GM19467 (cell line): ENCODE data around the gene LRRC8A.
"Not testable (repeated sequence)": the region's sequence is repeated elsewhere in the genome, so short reads cannot be mapped to it uniquely, and the experiment has no call there.

Experiments used
- ATAC-seq: cut with Tn5 transposase; IDR thresholded peaks from one replicate; pipeline ENCODE4 v1.9.1; 2021; ENCODE audit warnings: mild to moderate bottlenecking, moderate library complexity; ENCODE audit not compliant: unreplicated experiment

Gene LRRC8A

DNA sequence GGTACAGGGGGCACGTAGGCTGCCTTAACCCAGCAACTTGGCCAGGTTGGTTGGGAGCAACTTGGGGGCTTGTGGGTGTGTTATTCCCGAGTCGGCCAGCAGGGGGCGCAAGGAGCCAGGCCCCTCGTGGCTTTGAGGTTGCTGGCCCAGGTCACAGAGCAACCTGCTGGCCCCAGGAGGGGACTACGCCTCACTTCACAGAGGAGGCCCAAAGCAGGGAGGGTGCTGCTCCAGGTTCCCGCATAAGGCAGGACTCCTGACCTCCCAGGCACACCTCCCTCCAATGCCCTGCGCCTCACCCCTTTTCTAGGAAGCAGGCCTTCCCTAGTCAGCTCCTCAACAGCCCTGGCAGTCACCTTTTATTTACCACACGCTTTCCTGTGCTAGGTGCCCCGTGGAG lies 18.3 kb upstream of the LRRC8A start:
- ATAC-seq = no peak

DNA sequence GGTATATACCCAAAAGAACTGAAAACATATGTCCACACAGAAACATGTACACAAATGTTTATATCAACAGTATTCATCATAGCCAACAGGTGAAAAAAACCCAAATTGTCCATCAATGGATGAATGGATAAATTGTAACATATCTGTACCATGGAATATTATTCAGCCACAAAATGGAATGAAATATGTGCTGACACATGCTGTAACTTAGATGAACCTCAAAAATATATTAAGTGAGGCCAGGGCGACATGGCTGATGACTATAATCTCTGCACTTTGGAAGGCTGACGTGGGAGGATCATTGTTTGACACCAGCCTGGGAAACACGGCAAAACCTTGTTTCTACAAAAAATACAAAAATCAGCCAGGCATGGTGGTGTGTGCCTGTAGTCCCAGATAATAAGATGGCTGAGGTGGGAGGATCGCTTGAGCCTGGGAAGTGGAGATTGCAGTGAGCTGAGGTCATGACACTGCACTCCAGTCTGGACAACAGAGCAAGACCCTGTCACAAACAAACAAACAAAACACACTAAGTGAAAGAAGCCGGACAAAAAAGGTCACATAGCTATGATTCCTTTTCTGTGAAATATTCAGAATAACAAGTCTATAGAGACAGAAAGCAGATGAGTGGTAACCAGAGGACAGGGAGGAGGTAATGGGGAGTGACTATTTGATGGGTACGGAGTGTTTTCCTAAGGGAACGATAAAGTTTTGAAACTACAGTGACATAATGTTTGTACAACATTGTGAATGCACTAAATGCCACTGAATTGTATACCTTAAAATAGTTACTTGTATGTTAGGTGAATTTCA lies 11.6 kb upstream of the LRRC8A start:
- ATAC-seq = no peak

DNA sequence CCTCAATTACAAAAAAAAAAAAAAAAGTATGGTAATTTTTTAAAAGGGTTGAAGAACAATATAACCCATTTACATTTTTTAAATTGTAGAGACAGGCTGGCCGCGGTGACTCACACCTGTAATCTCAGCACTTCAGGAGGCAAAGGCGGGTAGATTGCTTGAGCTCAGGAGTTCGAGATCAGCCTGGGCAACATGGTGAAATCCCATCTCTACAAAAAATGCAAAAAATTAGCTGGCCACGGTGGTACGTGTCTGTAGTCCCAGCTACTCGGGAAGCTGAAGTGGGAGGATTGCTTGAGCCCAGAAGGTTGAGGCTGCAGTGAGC lies 11.0 kb upstream of the LRRC8A start:
- not testable (repeated sequence) for ATAC-seq

DNA sequence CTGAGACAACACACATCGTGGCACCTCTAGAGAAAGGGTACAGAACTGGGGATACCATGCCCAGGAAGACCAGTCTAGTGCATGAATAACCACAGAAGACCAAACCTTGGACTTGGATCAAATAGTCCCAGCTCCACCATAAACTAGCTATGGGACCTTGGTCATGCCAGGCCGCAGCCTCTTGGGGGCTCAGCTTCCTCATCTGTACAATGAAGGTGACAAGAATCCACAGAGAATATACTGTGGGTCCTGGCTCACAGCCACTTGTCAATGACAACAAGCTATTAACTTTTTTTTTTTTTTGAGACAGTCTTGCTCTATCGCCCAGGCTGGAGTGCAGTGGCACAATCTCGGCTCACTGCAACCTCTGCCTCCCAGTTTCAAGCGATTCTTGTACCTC lies 4.1 kb upstream of the LRRC8A start:
- ATAC-seq = no peak

DNA sequence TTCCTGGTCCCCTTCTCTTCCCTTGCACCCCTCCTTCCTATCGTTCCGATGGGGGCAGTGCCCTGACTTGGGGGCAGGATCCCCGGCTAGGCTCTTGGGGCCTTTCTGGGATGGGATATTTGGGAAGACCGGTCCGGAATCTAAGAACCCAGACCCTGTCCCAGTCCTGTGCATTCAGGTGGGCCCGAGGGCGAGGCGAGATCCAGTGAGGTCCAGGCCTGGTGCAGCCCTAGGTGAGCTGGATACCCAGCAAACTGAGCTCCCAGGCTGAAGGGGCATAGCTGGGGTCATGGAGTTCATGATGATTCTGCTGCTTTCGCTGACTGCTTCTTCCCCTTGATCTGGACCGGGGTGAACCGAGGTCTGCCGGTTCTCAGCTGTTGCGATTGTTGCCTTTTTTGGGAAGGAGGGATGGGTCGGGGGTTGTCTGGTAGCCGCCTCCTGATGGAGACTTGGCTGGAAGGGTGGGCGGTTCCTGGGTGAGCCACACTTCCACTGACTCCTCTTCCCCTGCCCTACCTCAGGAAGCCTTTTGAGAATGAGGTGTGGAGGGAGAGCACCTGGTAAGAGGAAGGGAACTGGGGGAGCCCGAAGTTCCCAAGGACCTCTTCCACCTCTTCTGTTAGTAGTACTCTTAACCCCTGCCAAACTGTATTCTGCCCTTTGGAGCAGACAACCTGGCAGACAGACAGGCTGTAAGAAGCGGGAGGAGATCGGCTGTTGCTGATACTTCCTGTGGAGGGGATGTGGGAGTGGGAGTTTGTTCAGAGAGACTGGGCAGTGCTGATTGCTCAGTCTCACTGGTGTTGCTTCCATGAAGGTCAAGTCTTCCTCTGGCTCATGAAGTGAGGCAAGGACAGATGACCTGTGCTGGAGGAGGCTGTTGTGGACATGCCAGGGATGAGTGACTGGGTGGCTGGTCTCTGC lies 1.0 kb downstream of the LRRC8A start:
- ATAC-seq = no peak

DNA sequence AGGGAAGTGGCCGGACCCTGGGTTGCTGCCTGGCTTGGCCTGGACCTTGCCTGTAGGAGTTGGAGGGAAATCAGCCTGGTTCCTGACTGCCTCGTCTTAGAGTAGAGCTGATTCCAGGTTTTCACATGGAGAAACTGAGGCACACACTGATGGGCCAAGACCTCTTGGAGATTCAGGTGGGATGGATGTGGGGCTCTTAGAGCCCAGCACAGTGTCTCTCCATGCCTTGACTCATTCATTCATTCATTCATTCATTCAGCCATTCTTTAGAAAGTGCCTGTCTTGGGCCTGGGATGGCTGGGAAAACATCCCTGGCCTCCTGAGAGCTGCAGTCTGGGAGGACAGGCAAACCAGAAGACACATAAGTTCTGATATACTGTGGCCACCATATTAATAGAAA lies 2.2 kb downstream of the LRRC8A start:
- no peak for ATAC-seq

DNA sequence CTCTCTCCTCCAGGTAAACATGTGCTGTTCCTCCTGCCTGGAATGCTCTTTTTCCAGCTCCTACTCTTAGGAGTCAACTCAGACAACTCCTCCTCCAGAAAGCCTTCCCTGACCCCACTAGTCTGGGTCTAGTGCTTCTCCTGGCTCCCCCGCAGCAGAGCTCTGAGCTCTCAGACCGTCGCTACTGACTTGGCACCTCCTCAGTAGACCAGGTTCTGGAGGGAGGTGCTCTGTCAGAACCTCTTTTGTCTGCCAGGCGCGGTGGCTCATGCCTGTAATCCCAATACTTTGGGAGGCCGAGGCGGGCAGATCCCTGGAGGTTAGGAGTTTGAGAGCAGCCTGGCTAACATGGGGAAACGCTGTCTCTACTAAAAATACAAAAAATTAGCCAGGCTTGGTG lies 3.4 kb downstream of the LRRC8A start:
- no peak for ATAC-seq

DNA sequence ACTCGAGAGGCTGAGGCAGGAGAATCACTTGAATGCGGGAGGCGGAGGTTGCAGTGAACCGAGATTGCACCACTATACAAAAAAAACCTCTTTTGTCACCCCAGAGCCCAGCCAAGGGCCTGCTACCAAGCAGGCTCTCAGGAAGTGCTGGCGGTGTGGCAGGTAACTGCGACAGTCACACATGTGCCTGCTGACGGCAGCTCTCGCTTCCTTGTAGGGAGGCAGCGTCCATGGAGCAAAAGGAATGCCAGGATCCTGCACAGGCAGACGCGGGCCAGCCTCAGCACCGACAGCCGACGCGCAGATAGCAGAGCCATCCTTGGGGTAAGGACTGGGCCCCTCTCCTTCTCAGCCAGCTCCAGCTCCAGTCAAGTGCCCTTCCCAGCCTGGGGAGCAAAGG lies 3.9 kb downstream of the LRRC8A start:
- no peak for ATAC-seq

DNA sequence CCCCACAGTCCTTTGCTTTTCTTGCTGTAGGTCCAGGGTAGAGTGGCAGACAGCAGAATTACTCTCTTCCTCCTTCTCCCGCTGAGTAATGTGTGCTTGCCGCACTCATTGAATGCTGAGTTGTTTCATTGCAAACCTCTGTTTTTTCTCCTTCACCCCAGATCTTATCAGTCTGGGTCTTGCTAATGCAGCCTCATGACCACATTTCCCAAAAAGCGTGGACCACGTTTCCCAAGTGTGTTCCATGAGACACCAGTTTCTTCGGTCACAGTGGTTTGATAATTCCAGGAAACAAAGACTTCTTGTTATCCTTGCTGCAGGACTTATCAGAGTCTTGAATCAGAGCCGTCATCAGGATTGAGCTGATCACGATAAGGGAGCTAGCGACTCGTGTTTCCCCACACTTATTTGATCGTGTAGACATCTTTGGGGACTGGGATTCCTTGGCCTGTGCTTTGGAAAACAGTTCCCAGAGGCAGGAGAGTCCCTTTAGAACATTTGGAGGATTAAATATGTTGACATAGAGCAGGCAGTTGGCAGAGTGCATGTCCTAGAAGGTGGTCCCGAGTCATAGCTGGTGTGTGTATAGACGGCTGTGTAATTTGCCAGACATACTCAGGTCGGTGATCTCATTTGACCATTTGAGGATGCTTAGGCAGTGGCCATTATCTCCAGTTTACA lies 4.4 kb downstream of the LRRC8A start:
- ATAC-seq = no peak

DNA sequence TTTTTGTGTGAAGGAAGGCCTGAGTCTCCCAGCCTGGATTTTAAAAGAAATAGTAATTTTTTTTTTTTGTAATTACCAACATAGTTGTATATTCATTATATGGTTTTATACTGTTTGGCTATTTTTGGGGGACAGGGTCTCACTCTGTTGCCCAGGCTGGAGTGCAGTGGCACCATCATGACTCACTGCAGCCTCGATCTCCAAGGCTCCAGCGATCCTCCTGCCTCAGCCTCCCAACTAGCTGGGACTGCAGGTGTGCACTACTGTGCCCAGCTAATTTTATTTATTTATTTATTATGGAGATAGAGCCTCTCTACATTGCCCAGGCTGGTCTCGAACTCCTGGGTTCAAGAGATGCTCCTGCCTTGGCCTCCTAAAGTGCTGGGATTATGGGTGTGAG lies 5.1 kb downstream of the LRRC8A start:
- ATAC-seq = no peak

DNA sequence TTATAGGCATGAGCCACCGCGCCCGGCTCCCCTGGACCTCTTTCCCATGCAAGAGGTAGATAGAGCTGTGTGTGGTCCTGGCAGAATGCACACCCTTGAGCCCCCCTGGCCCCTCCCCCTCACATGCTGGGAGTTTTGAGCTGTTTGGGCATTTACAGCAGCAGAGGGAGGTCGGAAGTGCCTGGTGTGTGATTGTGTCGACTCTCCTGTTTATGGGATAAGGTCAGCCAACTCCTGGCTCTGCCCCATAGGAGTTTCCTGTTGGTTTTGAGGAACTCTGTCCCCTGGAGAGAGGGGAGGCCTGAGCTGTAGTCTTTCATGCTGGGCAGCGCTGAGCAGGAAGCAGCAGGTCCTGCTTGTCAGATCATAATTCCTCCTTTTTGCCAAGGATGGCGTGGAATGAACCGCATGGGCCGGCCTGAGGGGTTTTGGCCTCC lies 6.0 kb downstream of the LRRC8A start:
- no peak for ATAC-seq

DNA sequence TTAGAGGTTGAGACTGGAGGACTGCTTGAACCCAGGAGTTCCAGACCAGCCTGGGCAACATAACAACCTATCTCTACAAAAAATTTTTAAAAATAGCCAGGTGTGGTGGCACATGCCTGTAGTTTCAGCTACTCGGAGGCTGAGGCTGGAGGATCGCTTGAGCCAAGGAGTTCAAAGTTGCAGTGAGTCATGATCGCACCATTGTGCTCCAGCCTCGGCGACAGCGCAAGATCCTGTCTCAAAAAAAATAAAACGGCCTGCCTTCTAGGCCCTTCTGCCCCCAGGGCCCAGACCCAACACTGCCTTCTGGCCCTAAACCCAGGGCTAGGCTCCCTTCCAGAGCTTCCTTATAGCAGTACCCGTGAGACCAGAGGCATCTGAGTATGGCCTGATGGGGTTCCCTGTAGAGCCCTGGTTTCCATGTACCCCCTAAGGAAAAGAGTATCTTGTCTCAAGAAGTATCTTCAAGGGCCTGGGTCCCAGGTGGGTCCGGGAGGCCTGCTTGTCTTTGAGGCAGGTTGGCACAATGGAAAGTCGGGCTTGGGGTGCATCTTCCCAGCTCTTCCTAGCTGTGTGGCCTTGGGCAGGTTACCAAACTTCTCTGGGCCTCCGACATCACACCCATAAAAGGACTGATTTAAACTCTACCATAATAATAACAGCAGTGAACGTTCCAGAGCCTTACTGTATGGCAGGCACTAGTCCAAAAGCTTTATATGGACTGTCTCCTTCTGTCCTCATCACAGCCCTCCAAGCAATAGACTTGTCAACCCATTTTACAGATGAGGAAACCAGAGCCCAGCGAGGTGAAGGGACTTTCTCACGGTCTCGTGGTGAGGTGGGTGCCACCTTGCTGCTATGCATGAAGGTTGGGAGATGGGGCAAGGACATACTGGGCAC lies 9.6 kb downstream of the LRRC8A start:
- no peak for ATAC-seq

DNA sequence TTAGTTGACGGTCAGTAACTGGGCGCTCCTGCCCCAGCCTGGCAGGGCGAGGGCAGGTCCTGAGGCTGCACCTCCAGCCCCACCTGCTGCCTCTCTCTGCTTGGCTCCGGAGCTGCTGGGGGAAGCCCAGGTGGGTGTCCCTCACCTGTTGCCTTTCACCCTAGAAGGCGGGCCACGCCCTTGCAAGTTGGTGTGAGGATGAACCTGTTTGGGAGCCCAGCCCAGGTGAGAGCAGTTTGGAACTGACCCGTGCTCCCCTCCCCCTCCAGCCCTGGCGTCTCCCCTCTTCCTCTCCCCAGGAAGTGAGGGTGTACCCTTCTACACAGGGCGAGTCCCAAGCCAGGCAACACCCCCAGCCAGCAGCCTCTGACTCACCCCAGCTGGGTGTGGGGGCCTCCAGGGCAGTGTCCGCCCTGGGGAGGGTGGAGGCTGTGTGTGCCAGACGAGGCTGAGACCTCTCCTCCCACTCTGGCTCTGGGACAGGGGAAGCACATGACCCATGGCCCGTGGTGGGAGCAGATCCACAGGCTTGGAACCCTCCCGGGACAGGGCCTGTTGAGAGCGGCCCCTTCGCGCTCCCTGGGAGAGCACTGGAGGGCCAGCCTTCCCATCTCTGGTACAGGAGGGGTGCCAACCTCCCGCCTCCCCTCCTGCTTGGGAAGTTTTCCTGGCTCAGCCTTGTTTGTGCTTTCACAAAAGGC lies 10.4 kb downstream of the LRRC8A start:
- no peak for ATAC-seq

DNA sequence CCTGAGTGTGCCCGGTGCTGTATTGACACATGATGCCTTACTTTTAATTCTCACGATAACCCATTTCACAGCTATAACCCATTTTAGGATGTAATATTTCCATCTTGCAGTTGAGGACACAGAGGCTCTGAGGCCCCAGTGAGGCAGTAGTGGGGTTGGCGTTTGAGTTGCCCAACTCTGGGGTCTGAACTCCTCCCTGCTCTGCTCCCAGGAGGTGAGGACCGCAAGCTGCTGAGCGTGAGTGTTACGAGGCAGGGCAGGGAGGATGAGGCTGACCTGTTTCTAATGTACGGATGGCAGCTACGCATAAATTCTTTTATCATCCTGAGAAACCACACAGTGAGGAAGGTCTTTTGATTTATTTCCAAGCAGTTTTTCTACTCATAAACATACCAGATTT lies 11.4 kb downstream of the LRRC8A start:
- ATAC-seq = no peak

DNA sequence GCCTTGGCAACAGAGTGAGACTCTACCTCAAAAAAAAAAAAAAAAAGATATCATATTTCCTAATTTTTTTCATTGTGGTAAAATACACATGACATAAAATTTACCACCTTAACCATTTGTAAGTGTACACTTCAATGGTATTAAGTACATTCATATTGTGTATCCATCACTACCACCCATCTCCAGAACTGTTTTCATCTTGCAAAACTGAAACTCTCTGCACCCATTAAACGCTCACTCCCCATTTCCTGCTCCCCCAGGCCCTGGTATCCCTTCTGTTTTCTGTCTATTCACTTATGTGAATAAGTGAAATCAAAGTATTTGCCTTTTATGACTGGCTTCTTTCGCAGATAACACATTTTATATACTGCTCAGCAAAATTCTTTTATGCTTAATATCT lies 12.8 kb downstream of the LRRC8A start:
- ATAC-seq = no peak

DNA sequence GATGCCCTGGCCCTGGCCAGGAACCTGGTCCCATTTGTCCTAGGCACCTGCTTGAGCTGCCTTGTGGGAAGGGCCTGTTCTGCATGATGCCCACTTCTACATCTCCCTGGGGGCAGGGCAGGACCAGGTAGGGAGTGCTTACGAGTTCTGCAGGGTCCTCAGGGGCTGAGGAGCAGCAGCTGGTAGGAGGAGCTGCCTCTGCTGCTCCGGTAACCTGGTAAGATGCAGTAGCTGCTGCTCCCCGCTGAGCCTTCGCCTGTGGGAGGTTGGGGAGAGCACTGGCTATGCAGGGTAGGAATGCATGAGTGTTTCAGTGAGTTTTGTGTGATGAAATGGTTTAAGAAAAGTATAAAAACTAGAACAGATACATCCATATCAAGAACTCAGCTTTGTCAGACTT lies 13.6 kb downstream of the LRRC8A start:
- no peak for ATAC-seq

DNA sequence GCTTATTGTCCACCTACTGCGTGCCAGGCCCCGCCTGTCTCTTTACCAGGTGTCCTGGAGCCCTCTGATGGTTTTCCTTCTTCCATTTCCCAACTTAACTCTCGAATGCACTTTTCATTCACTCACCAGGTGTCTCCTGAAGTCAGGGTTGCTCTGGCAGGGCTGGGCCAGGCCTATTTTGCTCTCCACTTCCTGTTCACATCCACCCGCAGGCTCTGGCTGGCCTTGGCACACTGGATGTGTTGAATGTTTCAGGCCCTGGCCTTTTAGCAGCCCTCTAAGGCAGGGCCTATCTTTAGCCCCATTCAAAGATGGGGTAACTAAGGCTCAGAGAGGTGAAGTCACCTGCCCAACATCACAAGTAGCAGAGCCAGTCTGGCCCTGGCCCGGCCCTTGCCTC lies 16.4 kb downstream of the LRRC8A start:
- no peak for ATAC-seq

DNA sequence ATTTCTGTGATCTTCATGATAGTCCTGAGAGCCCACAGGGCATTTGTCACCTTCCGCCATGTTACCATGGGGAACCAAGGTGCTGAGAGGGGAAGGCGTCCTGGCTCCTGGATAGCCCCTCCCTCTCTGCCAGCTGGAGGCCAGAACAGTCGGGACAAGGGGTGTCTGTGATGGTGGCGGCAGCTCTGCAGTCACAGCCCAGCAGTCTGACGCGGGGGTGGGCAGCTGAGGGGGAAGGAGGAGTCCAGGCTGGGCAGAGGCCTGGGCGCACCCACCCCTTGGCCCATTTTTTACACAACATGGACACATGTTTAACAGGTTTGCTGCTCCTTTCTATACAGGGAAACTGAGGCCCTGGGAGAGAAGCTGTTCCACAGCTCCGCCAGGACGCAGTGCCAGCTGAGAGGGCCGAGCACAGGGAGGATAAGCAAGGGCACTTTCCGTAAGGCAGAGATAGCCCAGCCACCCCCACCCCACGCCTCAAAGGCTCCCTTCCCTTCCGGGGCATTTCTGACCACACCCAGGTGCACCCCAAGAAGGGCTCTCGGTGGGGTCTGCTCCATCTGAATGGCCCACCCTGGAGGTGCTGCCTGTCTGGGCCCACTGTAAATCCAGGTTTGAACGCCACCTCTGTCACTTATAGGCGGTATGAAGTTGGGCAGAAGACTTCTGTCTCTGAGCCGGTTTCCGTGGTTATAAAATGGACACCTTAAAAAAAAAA lies 17.1 kb downstream of the LRRC8A start:
- ATAC-seq = no peak

DNA sequence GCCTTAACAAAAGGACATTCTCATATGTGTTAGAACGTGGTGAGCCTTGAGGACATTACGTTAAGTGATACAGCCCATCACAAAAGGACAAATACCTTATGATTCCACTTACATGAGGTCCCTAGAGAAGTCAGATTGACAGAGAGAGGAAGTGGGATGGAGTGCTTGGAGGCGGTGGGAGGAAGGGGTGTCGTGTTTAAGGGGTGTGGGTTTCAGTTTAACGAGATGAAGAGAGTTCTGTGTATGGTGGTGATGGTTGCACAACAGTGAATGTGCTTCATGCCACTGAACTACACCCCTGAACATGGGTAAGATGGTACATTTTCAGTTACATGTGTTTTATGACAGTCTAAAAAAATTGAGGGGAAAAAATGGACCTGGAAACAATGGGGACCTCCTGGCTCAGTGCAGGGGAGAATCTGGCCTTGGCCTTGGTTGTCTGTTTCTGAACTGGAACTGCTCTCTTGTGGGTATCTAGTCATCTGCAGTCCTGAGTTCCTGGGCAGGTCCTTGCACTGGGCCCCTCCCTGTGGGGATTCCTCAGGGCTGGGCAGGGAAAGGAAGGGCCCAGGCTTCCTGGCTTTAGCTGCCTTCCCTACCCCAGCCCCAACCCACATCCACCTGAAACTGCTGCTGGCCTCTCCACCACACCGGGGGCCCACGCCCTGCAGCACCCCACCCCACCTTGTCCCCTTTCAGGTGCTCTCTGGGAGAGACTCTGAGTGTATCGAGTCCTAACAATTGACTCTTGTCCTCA lies 17.8 kb downstream of the LRRC8A start:
- ATAC-seq = no peak
